Activated T-cell treated with anti-CD3 and anti-CD28 coated beads for 24 hours (primary cell): ENCODE measurements around the gene PHACTR3.

Experiments used
- DNase-seq: peaks from one replicate; pipeline ENCODE4 v3.0.0-alpha.2; 2020; ENCODE audit warnings: low read depth

The PHACTR3 gene

DNA sequence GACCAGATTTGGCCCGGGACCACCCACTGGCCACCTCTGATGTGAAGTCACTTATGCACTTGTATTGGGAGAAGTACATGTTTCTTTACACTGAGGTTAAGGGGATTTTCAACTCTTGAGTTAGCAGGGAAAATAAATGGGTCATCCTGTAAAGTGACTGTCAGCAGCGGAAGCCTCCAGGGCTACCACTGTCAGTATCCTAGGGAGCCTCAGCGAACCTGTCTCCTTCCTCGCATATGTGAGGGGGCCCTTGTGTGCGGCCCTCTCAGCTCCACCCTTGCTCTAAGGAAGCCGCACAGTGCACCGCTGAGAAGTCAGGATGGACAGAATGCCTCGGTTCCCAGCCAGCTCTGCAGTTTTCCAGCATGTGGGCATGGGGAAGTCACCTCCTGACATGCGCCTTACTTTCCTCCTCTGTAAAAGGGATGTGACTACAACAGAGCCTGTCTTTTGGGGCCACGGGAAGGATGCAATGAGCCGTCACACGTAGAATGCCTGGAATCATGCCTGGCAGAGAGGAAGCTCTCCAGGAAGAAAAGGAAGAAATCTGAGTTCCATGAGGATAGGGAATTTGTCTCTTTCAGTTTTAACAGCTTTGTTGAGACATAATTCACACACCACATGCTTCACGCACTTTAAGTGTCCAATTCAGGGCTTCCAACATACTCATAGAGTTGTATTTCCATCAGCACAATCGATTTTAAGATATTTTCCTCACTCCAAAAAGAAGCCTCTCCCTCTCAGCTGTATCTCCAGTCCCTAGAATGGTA, 213.7 kb downstream of the PHACTR3 start:
- DNase-seq: no peak

GRCh38 chr20:59818911-59819310, 214.6 kb downstream of the PHACTR3 start:
- no peak for DNase-seq

DNA sequence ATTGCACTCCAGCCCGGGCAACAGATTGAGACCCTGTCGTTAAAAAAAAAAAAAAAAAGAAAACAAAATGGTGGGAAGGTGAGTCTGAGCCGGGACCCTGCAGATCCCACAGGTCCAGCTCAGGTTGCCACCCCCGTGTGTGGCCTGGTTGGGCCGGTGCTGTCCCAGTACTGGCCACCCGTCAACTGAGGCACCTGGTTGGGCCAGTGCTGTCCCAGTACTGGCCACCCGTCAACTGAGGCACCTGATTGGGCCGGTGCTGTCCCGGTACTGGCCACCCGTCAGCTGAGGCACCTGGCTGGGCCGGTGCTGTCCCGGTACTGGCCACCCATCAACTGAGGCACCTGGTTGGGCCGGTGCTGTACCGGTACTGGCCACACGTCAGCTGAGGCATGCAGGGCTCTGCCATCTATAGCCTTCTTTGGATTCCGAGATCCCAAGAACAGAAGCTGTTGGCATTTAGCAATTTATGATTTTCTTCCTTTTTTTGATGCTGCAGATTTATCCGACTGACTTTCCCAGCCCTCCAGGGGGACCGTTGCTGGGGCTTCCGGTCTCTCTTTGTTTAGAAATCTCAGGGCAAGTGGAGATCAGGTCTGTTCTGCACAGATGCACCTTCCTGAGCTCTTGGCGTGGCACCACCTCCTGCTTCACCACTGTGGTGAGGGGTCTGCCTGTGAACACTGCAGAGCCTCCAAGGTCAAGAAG, 215.3 kb downstream of the PHACTR3 start:
- DNase-seq: no peak

- DNase-seq: no peak
Observed at GRCh38 chr20:59820204-59821041, 216.1 kb downstream of the PHACTR3 start.

- DNase-seq: no peak
Observed at GRCh38 chr20:59821201-59821600, 216.9 kb downstream of the PHACTR3 start.

DNA sequence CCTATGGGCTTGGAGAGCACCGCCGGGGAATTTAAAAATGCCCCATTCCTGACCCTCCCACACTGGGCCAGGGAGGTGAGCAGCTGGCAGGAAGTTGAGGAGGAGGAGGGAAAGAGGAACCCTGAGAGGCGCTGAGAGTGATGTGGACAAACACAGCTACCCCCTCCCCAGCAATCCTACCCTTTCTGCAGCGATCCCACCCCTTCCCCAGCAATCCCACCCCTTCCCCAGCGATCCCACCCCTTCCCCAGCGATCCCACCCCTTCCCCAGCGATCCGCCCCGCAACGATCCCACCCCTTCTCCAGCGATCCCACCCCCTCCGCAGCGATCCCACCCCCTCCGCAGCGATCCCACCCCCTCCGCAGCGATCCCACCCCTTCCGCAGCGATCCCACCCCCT, 217.4 kb downstream of the PHACTR3 start:
- no peak for DNase-seq

DNA sequence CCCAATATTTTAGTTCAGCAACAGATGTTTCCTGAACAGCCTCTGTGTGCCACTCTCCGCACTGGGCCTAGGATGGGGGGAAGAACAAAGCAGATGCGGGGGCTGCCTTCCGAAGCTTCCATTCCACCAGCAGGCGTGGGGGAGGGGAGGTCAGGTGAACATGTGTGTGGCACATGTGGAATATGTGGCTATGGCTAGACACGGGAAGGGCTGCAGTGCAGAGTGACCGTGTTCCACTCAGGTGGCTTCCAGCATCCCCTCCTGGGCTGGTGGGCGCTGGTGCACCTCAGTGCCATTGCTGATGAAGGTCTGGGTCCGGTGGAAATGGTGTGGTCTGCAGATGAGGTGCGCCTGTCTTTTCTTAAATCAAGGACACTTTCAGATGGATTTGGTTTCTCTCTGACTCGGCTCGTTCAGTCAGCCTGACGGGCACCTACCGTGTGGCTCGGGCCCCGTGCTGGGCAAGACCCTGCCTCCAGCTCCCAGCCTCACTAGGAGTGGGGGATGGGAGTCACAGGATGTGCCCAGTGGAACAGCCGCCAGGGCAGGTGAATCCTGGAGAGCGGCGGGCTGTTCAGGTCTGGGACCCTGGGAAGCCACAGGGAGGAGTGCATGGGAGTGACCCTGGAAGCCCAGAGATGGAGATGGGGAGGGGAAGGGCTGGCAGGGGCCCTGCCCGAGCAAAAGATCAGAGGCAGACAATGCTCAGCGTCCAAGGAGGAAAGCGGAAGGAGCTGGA, 218.1 kb downstream of the PHACTR3 start:
- DNase-seq: no peak

DNA sequence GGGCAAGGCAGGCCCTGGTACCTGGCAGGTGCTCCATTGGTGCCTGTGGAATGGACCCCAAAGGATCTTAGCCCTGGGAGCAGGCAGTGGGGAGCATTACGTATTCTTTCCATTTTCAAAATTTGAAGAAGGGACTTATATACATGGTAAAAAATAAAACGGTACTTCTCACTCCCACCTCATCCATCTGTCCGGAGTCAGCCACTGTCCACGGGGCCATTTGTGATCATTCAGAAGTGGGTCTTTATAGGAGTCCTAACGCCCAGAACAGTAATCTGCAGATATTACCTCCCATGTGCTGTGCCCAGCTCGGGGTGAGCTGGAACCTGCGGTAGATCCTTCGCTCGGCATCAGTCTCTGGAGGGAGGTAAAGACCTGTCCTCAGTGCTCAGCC, 218.7 kb downstream of the PHACTR3 start:
- DNase-seq: no peak

- DNase-seq: no peak
Observed at GRCh38 chr20:59823491-59824259, 219.3 kb downstream of the PHACTR3 start.

GRCh38 chr20:59824711-59825562, 220.6 kb downstream of the PHACTR3 start:
- no peak for DNase-seq

DNA sequence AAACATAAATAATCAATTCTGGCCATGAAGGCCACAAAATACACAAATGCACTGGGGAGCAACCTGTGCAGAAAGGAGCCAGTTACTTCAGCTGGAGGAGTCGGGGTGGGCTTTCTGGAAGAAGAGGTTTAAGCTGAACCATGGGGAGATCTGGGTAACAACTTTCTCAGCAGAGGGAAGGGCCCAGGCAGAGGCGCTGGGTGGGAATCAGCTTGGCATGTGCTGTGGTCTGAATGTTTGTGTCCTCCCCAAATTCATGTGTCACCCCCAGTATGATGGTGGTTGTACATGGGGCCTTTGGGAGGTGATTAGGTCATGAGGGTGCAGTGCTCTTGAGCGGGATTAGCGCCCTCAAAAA, 221.2 kb downstream of the PHACTR3 start:
- DNase-seq: no peak

DNA sequence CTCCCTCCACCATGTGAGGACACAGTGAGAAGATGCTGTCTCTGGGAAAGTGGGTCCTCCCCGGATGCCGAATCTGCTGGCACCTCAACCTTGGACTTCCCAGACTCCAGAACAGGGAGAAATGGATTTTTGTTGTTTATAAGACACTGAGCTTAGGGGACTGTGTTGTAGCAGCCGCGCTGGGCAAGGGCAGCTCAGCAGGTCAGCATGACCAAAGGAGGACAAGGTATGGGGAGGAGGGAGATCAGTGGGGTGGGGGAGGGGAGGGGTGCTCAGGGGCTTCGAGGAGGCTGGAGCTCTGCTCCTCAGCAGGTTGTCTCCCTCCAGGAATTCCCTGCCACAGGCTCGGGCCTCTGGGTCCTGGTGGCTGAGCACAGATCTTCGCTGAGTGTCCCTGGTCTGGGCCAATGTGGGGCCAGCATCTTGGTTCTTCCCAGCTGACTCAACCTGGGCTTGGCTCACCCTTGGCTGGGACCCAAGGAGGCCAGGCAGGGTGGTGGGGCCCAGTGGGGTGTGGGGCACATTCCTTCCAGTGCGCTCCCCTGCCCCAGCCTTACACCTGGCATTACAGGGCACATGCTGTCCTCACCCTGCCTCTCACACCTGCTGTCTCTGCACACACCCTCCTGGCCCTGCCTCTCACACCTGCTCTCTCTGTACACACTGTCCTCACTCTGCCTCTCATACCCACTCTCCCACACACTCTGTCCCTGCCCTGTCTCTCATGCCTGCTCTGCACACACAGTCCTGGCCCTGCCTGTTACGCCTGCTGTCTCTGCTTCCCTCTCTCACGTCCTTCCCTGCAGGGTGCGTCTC, 221.8 kb downstream of the PHACTR3 start:
- DNase-seq: no peak

GRCh38 chr20:59827138-59828056, 223.1 kb downstream of the PHACTR3 start:
- no peak for DNase-seq

GRCh38 chr20:59828125-59829053, 224.0 kb downstream of the PHACTR3 start:
- no peak for DNase-seq

GRCh38 chr20:59829054-59829785, 224.9 kb downstream of the PHACTR3 start:
- no peak for DNase-seq
